ENCODE results near the gene TMEM186. TPM values are rescaled to one million over a fixed set of nuclear protein-coding genes. Genes with fewer than 3 reads are reported as not detected.
A peak's percentile ranks its signal among the peaks of the same experiment; 100 is the strongest.

The TMEM186 gene
- total and polyA plus RNA-seq, 2 donors (not counting 1 experiment from before 2014, with no cell fraction given): 5.8 to 16.7 TPM

DNA sequence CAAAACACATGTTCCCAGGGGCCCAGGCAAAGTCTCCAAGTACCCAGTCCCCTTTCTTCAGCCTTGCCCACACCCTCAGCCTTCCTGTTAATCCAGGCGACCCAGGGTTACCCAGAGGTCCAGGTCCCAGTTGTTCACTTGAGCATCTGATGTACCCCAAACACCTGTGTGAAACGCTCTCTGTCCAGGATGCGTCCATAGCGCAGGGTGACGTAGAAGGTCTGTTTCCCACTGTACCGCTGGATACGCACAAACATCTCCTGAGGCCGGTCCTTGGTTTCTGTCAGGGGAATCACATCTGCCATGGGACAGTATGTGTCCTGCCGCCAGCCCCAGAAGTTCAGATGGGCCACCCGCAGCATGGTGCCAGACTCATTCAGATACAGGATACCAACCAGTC, 1.6 kb downstream of the TMEM186 start:
- Histone ChIP-seq H3K36me3 (replicated peaks in 1 of 2; ENCODE audit: control extremely low read depth in 1 of 2, control insufficient read depth in 1 of 2, extremely low read depth in 1 of 2, insufficient read depth in 2 of 2, low read length in 1 of 2) (no peaks in the 10 kb centered on the region), H3K4me3 (ENCODE audit: control extremely low read depth in 1 of 5, extremely low read depth in 1 of 5, insufficient read depth in 1 of 5, low read depth in 2 of 5, low read length in 4 of 5) (no peak overlapping the region), H3K79me2 (ENCODE audit: control insufficient read depth, insufficient read depth, low read length) (peaks cover 58% of the 10 kb centered on the region), H2AFZ (ENCODE audit: insufficient read depth, low read depth, low read length, poor library complexity, severe bottlenecking) (no peak overlapping the region), H3K9me3 (ENCODE audit: control extremely low read depth in 1 of 3, control insufficient read depth in 2 of 3, insufficient read depth in 1 of 3, low read length in 2 of 3) (no peaks in the 10 kb centered on the region), H4K20me1 (ENCODE audit: control insufficient read depth, insufficient read depth, low read length, poor library complexity, severe bottlenecking) (peaks cover 18% of the 10 kb centered on the region), H3K9ac (ENCODE audit: low read length) (no peak overlapping the region), H3K4me1 (ENCODE audit: control insufficient read depth in 2 of 2, insufficient read depth in 2 of 2, low read length in 2 of 2) (peaks cover 31 to 32% of the 10 kb centered on the region in 2 donors), H3K27ac (ENCODE audit: low read length in 2 of 2) (no peak overlapping the region), H3K27me3 (replicated peaks in 1 of 4; ENCODE audit: control extremely low read depth in 1 of 4, control insufficient read depth in 3 of 4, insufficient read depth in 4 of 4, low read length in 3 of 4) (no peaks in the 10 kb centered on the region), H3K4me2 (replicated peaks; ENCODE audit: low read depth, low read length, poor library complexity, severe bottlenecking) (no peak overlapping the region)
- H3K4me3 Mint-ChIP-seq: peak overlapping the region; percentile 97
- no peak for ATAC-seq (ENCODE audit: low read depth)
- no peaks in the 10 kb centered on the region for H3K27me3 Mint-ChIP-seq
- ChIA-PET POLR2A (no interaction called here), CTCF (interaction anchor here (1.3 kb wide), 1 partner anchor 229 kb away, joined by 3 read pairs; no protein-coding TSS in a partner anchor)
- intact Hi-C loops (cut with micrococcal nuclease): loop anchor here (2.0 to 5.0 kb wide), 2 partner anchors 86 to 167 kb away; partner anchors contain the start of genes LITAFD and USP7
- DNase-seq: no peak
- H3K27ac Mint-ChIP-seq: no peak overlapping the region
- TF ChIP-seq, protein P1, sequence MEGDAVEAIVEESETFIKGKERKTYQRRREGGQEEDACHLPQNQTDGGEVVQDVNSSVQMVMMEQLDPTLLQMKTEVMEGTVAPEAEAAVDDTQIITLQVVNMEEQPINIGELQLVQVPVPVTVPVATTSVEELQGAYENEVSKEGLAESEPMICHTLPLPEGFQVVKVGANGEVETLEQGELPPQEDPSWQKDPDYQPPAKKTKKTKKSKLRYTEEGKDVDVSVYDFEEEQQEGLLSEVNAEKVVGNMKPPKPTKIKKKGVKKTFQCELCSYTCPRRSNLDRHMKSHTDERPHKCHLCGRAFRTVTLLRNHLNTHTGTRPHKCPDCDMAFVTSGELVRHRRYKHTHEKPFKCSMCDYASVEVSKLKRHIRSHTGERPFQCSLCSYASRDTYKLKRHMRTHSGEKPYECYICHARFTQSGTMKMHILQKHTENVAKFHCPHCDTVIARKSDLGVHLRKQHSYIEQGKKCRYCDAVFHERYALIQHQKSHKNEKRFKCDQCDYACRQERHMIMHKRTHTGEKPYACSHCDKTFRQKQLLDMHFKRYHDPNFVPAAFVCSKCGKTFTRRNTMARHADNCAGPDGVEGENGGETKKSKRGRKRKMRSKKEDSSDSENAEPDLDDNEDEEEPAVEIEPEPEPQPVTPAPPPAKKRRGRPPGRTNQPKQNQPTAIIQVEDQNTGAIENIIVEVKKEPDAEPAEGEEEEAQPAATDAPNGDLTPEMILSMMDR (IDR thresholded peaks at IDR 0.05): no peak
- TF ChIP-seq EZH2 (IDR thresholded peaks at IDR 0.05; ENCODE audit: borderline replicate concordance, insufficient read depth, low read depth, low read length, poor library complexity, severe bottlenecking): no peak
- WGBS (ENCODE audit: insufficient coverage): 98% methylated on average over 10 of the region's 10 CpGs
- peaks cover 37% of the 10 kb centered on the region for H3K4me1 Mint-ChIP-seq
- H3K9me3 Mint-ChIP-seq (ENCODE audit: insufficient read depth): no peaks in the 10 kb centered on the region

DNA sequence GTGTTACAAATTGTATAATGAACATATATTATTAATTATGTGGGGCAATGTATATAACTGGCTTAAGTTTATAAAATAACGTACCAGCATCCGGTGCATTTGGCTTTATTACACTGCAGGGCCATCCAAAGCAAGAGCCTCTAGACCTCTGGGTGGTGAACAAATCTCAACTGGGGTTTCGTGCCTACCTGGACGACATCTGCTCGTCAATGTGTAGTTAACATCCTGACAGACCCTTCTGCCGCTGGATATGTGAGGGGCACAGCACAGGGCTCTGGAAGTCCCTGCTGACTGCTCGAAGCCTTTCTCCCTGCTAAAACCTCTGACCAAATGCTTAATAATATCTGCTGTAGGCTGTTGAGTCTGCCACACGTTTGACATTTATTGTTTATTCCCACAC, 2.3 kb downstream of the TMEM186 start:
- DNase-seq: no peak
- H3K27ac Mint-ChIP-seq: no peak overlapping the region
- no peaks in the 10 kb centered on the region for H3K27me3 Mint-ChIP-seq
- ATAC-seq (ENCODE audit: low read depth): no peak
- peaks cover 11% of the 10 kb centered on the region for H4K20me1 ChIP-seq (ENCODE audit: control insufficient read depth, insufficient read depth, low read length, poor library complexity, severe bottlenecking)
- no peaks in the 10 kb centered on the region for H3K9me3 ChIP-seq (ENCODE audit: control extremely low read depth in 1 of 3, control insufficient read depth in 2 of 3, insufficient read depth in 1 of 3, low read length in 2 of 3)
- WGBS (ENCODE audit: insufficient coverage): 88% methylated on average over 8 of the region's 8 CpGs
- no peak overlapping the region for H3K4me2 ChIP-seq (replicated peaks; ENCODE audit: low read depth, low read length, poor library complexity, severe bottlenecking)
- no peak overlapping the region for H3K27ac ChIP-seq (ENCODE audit: low read length in 2 of 2)
- H3K4me3 Mint-ChIP-seq: no peak overlapping the region
- H3K4me1 Mint-ChIP-seq: peaks cover 37% of the 10 kb centered on the region
- H3K4me1 ChIP-seq (ENCODE audit: control insufficient read depth in 2 of 2, insufficient read depth in 2 of 2, low read length in 2 of 2): peaks cover 31 to 32% of the 10 kb centered on the region in 2 donors
- POLR2A ChIA-PET: no interaction called here
- H3K79me2 ChIP-seq (ENCODE audit: control insufficient read depth, insufficient read depth, low read length): peaks cover 50% of the 10 kb centered on the region
- H3K9ac ChIP-seq (ENCODE audit: low read length): no peak overlapping the region
- no peak for TF ChIP-seq EZH2 (IDR thresholded peaks at IDR 0.05; ENCODE audit: borderline replicate concordance, insufficient read depth, low read depth, low read length, poor library complexity, severe bottlenecking)
- TF ChIP-seq, protein P1 (IDR thresholded peaks at IDR 0.05): no peak
- H3K4me3 ChIP-seq (ENCODE audit: control extremely low read depth in 1 of 5, extremely low read depth in 1 of 5, insufficient read depth in 1 of 5, low read depth in 2 of 5, low read length in 4 of 5): no peak overlapping the region
- H3K27me3 ChIP-seq (replicated peaks in 1 of 4; ENCODE audit: control extremely low read depth in 1 of 4, control insufficient read depth in 3 of 4, insufficient read depth in 4 of 4, low read length in 3 of 4): no peaks in the 10 kb centered on the region
- no peak overlapping the region for H2AFZ ChIP-seq (ENCODE audit: insufficient read depth, low read depth, low read length, poor library complexity, severe bottlenecking)
- intact Hi-C loops (cut with micrococcal nuclease): loop anchor here (5.0 kb wide), 1 partner anchor 87 kb away; the partner anchor contains the start of gene LITAFD
- H3K9me3 Mint-ChIP-seq (ENCODE audit: insufficient read depth): no peaks in the 10 kb centered on the region
- no peaks in the 10 kb centered on the region for H3K36me3 ChIP-seq (replicated peaks in 1 of 2; ENCODE audit: control extremely low read depth in 1 of 2, control insufficient read depth in 1 of 2, extremely low read depth in 1 of 2, insufficient read depth in 2 of 2, low read length in 1 of 2)
- CTCF ChIA-PET: no interaction called here

All from B cell (primary cell).